Hepatocyte (in vitro differentiated cells): Measurements from ENCODE around the gene CD93.

Experiments used
- CTCF ChIP-seq: fragments of 200-600 bp; sonication (generic); IDR thresholded peaks from 2 replicates; pipeline ENCODE4 v1.5.1; 2016; ENCODE audit warnings: antibody characterized with exemption, mild to moderate bottlenecking; ENCODE audit not compliant: poor library complexity
- EZH2 ChIP-seq: fragments of 200-600 bp; sonication (generic); IDR thresholded peaks from 2 replicates; pipeline ENCODE4 v1.6.1; 2016; ENCODE audit warnings: antibody characterized with exemption, mild to moderate bottlenecking, borderline replicate concordance
- EZH2phosphoT487 ChIP-seq: fragments of 200-600 bp; sonication (generic); IDR thresholded peaks from one replicate; pipeline ENCODE4 v1.6.1; 2018; ENCODE audit warnings: antibody characterized with exemption, mild to moderate bottlenecking, low read depth, moderate library complexity; ENCODE audit not compliant: unreplicated experiment, severe bottlenecking

GRCh38 chr20:23085436-23086055 lies 578 bp downstream of the CD93 start:
- TF ChIP-seq CTCF (no peak), EZH2 (no peak), EZH2phosphoT487 (no peak)
